GM12878 (cell line): Measurements from ENCODE around the gene TAF13. TPM values are rescaled to one million over a fixed set of nuclear protein-coding genes. Genes with fewer than 3 reads are reported as not detected.

Experiments
- BMI1 ChIP-seq: fragments of 450-650 bp; IDR thresholded peaks from 2 replicates; pipeline ENCODE4 v1.6.1; 2016; ENCODE audit warnings: mild to moderate bottlenecking, moderate library complexity, borderline replicate concordance
- BRCA1 ChIP-seq: IDR thresholded peaks from 2 replicates; pipeline ENCODE4 v1.6.1; 2011; ENCODE audit warnings: low read depth, low read length, improper control_type of control experiment
- EZH2 ChIP-seq: IDR thresholded peaks from 2 replicates; pipeline ENCODE4 v1.6.1; 2012; ENCODE audit warnings: low read depth, mild to moderate bottlenecking, control low read depth, inconsistent platforms, low read length, borderline replicate concordance; ENCODE audit not compliant: control insufficient read depth
- IRF4 ChIP-seq: IDR thresholded peaks from 2 replicates; pipeline ENCODE4 v1.6.1; 2011; ENCODE audit warnings: low read depth, low read length
- JUNB ChIP-seq: IDR thresholded peaks from 2 replicates; pipeline ENCODE4 v1.6.1; 2016; ENCODE audit warnings: antibody characterized with exemption, mild to moderate bottlenecking
- MYC ChIP-seq: IDR thresholded peaks from 2 replicates; pipeline ENCODE4 v1.6.1; 2011; ENCODE audit warnings: mild to moderate bottlenecking, low read length, moderate library complexity, inconsistent platforms; ENCODE audit not compliant: insufficient read depth, insufficient replicate concordance, insufficient read length, severe bottlenecking
- NFXL1 ChIP-seq: fragments of 450-650 bp; IDR thresholded peaks from 2 replicates; pipeline ENCODE4 v1.6.1; 2017; ENCODE audit warnings: antibody characterized with exemption, mild to moderate bottlenecking, borderline replicate concordance
- NFYA ChIP-seq: IDR thresholded peaks from 2 replicates; pipeline ENCODE4 v1.6.1; 2011; ENCODE audit warnings: low read depth, mild to moderate bottlenecking, low read length, improper control_type of control experiment, borderline replicate concordance
- SKIL ChIP-seq: fragments of 450-650 bp; IDR thresholded peaks from 2 replicates; pipeline ENCODE4 v1.6.1; 2017; ENCODE audit warnings: mild to moderate bottlenecking, low read depth, inconsistent platforms; ENCODE audit not compliant: poor library complexity, severe bottlenecking
- YBX1 ChIP-seq: fragments of 450-650 bp; IDR thresholded peaks from 2 replicates; pipeline ENCODE4 v1.6.1; 2016; ENCODE audit warnings: antibody characterized with exemption
- polyA plus RNA-seq, 11 experiments: library from polyadenylated mRNA; depleted of rRNA in 4 of 11; unstranded in 6 of 11; stranded (reverse) in 5 of 11; fragments of >200 nt; fragmentation: Nextera tagmentation in 4 of 11; fragmentation: Illumina TruSeq in 1 of 11; extraction: Ambion mirVana in 4 of 11; extraction: Trizol in 1 of 11; gene quantifications; 1 replicate in 1 of 11; 2 replicates in 10 of 11; pipeline versions ENCODE4 v1.2.1 to v1.2.3, GENCODE V29; 2011 to 2016; ENCODE audit warnings: inconsistent platforms in 2 of 11, missing spikeins in 2 of 11, low read depth in 1 of 11
- total RNA-seq, 4 experiments: library from RNA; depleted of rRNA in 3 of 4; stranded (reverse); fragments of >200 nt in 3 of 4; fragmentation: Illumina TruSeq in 1 of 4; extraction: Trizol in 1 of 4; gene quantifications; 2 replicates each; pipeline versions ENCODE4 v1.2.1 to v1.2.3, GENCODE V29; 2013 to 2021
- TF ChIP-seq, protein P1 (sequence below): IDR thresholded peaks from 2 replicates; pipeline ENCODE4 v1.6.1; 2012; ENCODE audit warnings: mild to moderate bottlenecking, low read depth, low read length
- TF ChIP-seq, protein P2 (sequence below): fragments of 450-650 bp; formaldehyde crosslinking; IDR thresholded peaks from 2 replicates; pipeline ENCODE4 v1.4.0; 2022; ENCODE audit warnings: mild to moderate bottlenecking, moderate library complexity
- TF ChIP-seq, protein P3 (sequence below): fragments of 450-650 bp; IDR thresholded peaks from 2 replicates; pipeline ENCODE4 v1.6.1; 2017; ENCODE audit warnings: low read depth, mild to moderate bottlenecking, moderate library complexity

TAF13 gene
- total and polyA plus RNA-seq, 10 of the 15 experiments (the other 5 are each of a cell fraction or from before 2014, with no cell fraction given) = 8.1 to 30.6 (median 18.0) TPM

DNA sequence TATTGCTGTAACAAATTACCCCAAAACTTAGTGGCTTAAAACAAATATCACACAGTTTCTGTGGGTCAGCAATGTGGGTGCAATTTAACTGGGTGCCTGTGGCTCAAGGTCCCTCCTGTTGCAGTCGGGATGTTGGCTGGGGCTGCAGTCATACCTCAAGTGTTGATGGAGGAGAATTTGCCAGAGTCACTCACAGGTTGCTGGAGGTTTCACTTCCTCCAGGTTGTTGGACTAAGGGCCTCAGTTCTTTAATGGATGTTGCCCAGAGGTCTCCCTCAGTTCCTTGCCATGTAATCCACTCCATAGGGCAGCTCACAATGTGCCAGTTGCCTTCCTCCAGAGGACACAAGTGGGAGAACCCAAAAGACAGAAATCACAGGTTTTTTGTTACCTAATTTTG lies 2.5 kb upstream of the TAF13 start (continued):
- TF ChIP-seq, protein P1, sequence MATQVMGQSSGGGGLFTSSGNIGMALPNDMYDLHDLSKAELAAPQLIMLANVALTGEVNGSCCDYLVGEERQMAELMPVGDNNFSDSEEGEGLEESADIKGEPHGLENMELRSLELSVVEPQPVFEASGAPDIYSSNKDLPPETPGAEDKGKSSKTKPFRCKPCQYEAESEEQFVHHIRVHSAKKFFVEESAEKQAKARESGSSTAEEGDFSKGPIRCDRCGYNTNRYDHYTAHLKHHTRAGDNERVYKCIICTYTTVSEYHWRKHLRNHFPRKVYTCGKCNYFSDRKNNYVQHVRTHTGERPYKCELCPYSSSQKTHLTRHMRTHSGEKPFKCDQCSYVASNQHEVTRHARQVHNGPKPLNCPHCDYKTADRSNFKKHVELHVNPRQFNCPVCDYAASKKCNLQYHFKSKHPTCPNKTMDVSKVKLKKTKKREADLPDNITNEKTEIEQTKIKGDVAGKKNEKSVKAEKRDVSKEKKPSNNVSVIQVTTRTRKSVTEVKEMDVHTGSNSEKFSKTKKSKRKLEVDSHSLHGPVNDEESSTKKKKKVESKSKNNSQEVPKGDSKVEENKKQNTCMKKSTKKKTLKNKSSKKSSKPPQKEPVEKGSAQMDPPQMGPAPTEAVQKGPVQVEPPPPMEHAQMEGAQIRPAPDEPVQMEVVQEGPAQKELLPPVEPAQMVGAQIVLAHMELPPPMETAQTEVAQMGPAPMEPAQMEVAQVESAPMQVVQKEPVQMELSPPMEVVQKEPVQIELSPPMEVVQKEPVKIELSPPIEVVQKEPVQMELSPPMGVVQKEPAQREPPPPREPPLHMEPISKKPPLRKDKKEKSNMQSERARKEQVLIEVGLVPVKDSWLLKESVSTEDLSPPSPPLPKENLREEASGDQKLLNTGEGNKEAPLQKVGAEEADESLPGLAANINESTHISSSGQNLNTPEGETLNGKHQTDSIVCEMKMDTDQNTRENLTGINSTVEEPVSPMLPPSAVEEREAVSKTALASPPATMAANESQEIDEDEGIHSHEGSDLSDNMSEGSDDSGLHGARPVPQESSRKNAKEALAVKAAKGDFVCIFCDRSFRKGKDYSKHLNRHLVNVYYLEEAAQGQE = no peak
- TF ChIP-seq, protein P2, sequence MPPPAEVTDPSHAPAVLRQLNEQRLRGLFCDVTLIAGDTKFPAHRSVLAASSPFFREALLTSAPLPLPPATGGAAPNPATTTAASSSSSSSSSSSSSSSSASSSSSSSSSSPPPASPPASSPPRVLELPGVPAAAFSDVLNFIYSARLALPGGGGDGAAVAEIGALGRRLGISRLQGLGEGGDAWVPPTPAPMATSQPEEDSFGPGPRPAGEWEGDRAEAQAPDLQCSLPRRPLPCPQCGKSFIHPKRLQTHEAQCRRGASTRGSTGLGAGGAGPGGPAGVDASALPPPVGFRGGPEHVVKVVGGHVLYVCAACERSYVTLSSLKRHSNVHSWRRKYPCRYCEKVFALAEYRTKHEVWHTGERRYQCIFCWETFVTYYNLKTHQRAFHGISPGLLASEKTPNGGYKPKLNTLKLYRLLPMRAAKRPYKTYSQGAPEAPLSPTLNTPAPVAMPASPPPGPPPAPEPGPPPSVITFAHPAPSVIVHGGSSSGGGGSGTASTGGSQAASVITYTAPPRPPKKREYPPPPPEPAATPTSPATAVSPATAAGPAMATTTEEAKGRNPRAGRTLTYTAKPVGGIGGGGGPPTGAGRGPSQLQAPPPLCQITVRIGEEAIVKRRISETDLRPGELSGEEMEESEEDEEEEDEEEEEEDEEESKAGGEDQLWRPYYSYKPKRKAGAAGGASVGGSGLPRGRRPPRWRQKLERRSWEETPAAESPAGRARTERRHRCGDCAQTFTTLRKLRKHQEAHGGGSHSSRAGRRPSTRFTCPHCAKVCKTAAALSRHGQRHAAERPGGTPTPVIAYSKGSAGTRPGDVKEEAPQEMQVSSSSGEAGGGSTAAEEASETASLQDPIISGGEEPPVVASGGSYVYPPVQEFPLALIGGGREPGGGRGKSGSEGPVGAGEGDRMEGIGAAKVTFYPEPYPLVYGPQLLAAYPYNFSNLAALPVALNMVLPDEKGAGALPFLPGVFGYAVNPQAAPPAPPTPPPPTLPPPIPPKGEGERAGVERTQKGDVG (CRISPR knock-in tag) = no peak
- TF ChIP-seq BRCA1 (no peak), JUNB (no peak), IRF4 (no peak), SKIL (no peak), MYC (no peak), BMI1 (no peak), NFYA (no peak), EZH2 (no peak), YBX1 (no peak), NFXL1 (no peak)
- TF ChIP-seq, protein P3, sequence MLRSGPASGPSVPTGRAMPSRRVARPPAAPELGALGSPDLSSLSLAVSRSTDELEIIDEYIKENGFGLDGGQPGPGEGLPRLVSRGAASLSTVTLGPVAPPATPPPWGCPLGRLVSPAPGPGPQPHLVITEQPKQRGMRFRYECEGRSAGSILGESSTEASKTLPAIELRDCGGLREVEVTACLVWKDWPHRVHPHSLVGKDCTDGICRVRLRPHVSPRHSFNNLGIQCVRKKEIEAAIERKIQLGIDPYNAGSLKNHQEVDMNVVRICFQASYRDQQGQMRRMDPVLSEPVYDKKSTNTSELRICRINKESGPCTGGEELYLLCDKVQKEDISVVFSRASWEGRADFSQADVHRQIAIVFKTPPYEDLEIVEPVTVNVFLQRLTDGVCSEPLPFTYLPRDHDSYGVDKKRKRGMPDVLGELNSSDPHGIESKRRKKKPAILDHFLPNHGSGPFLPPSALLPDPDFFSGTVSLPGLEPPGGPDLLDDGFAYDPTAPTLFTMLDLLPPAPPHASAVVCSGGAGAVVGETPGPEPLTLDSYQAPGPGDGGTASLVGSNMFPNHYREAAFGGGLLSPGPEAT = no peak
